GM18511 (cell line): ENCODE measurements around the gene PTRH1.
A peak's percentile ranks its signal among the peaks of the same experiment; 100 is the strongest.

Source experiments
- ATAC-seq: cut with Tn5 transposase; IDR thresholded peaks from one replicate; pipeline ENCODE4 v1.9.1; 2021; ENCODE audit warnings: mild to moderate bottlenecking, moderate library complexity; ENCODE audit not compliant: unreplicated experiment

The PTRH1 gene

GRCh38 chr9:127698985-127699670 is 16.3 kb downstream of the PTRH1 start:
- ATAC-seq: peak; percentile 55

GRCh38 chr9:127698386-127698785 is 17.1 kb downstream of the PTRH1 start:
- ATAC-seq: no peak

GRCh38 chr9:127697575-127697974 is 17.9 kb downstream of the PTRH1 start:
- ATAC-seq: no peak

- no peak for ATAC-seq
These were observed 20.4 kb downstream of the PTRH1 start for GRCh38 chr9:127694890-127695720.

GRCh38 chr9:127693697-127694096 is 21.8 kb downstream of the PTRH1 start:
- ATAC-seq: no peak

GRCh38 chr9:127693143-127693542 is 22.3 kb downstream of the PTRH1 start:
- no peak for ATAC-seq

GRCh38 chr9:127692071-127692470 is 23.4 kb downstream of the PTRH1 start:
- ATAC-seq: no peak

- ATAC-seq: no peak
These were observed 24.7 kb downstream of the PTRH1 start for GRCh38 chr9:127690735-127691134.

GRCh38 chr9:127689329-127690000 is 26.0 kb downstream of the PTRH1 start:
- no peak for ATAC-seq

- ATAC-seq: no peak
These were observed 28.7 kb downstream of the PTRH1 start for GRCh38 chr9:127686461-127687393.

- no peak for ATAC-seq
These were observed 30.9 kb downstream of the PTRH1 start for GRCh38 chr9:127684576-127684975.

- no peak for ATAC-seq
These were observed 31.7 kb downstream of the PTRH1 start for GRCh38 chr9:127683723-127684122.

- no peak for ATAC-seq
These were observed 32.9 kb downstream of the PTRH1 start for GRCh38 chr9:127682351-127683136.

GRCh38 chr9:127680846-127681245 is 34.6 kb downstream of the PTRH1 start:
- ATAC-seq: no peak

- ATAC-seq: no peak
These were observed 35.2 kb downstream of the PTRH1 start for GRCh38 chr9:127680226-127680625.

- no peak for ATAC-seq
These were observed 36.0 kb downstream of the PTRH1 start for GRCh38 chr9:127679506-127679905.

- no peak for ATAC-seq
These were observed 38.8 kb downstream of the PTRH1 start for GRCh38 chr9:127676638-127677037.

- no peak for ATAC-seq
These were observed 42.2 kb downstream of the PTRH1 start for GRCh38 chr9:127673234-127673633.

- ATAC-seq: no peak
These were observed 47.6 kb downstream of the PTRH1 start for GRCh38 chr9:127667906-127668305.
